Endodermal cell (in vitro differentiated cells): ENCODE results near the gene FAM174B. TPM values are rescaled to one million over a fixed set of nuclear protein-coding genes. Genes with fewer than 3 reads are reported as not detected.

Experiments used
- DNase-seq: peaks from one replicate; pipeline ENCODE4 v3.0.0-alpha.2; 2017
- H3K27ac ChIP-seq: 2 replicates; pipeline ENCODE4 v1.5.1; 2013; ENCODE audit warnings: mild to moderate bottlenecking, low read depth, low read length, moderate library complexity
- H3K27me3 ChIP-seq: 2 replicates; pipeline ENCODE4 v1.6.1; 2013; ENCODE audit warnings: mild to moderate bottlenecking, low read length, moderate library complexity; ENCODE audit not compliant: insufficient read depth, control insufficient read depth, poor library complexity, severe bottlenecking
- H3K36me3 ChIP-seq: 2 replicates; pipeline ENCODE4 v1.7.0; 2013; ENCODE audit warnings: mild to moderate bottlenecking, low read length, moderate library complexity; ENCODE audit not compliant: control insufficient read depth, insufficient read depth
- H3K4me1 ChIP-seq: one replicate; pipeline ENCODE4 v1.7.0; 2013; ENCODE audit warnings: low read length; ENCODE audit not compliant: control insufficient read depth, insufficient read depth
- H3K4me3 ChIP-seq: 2 replicates; pipeline ENCODE4 v1.5.1; 2013; ENCODE audit warnings: mild to moderate bottlenecking, low read length, moderate library complexity
- H3K9ac ChIP-seq: 2 replicates; pipeline ENCODE4 v1.6.1; 2013; ENCODE audit warnings: mild to moderate bottlenecking, low read length, moderate library complexity; ENCODE audit not compliant: poor library complexity, severe bottlenecking; ENCODE audit errors: extremely low read depth
- H3K9me3 ChIP-seq: 2 replicates; pipeline ENCODE4 v1.6.1; 2013; ENCODE audit warnings: mild to moderate bottlenecking, low read length, moderate library complexity; ENCODE audit not compliant: control insufficient read depth
- H3K27ac Mint-ChIP-seq: 2 replicates; pipeline ENCODE4 v1.8.0; 2020; ENCODE audit warnings: mixed read lengths
- H3K27me3 Mint-ChIP-seq: 2 replicates; pipeline ENCODE4 v1.8.0; 2021; ENCODE audit warnings: mild to moderate bottlenecking, mixed read lengths; ENCODE audit not compliant: insufficient read depth
- H3K36me3 Mint-ChIP-seq: 2 replicates; pipeline ENCODE4 v1.8.0; 2020; ENCODE audit warnings: low read depth, mixed read lengths
- H3K4me1 Mint-ChIP-seq: 2 replicates; pipeline ENCODE4 v1.8.0; 2020; ENCODE audit warnings: mixed read lengths
- H3K4me3 Mint-ChIP-seq: 2 replicates; pipeline ENCODE4 v1.8.0; 2020; ENCODE audit warnings: mild to moderate bottlenecking, moderate library complexity, mixed read lengths
- H3K9me3 Mint-ChIP-seq: 2 replicates; pipeline ENCODE4 v1.8.0; 2020; ENCODE audit warnings: mild to moderate bottlenecking, mixed read lengths
- CTCF ChIP-seq: fragments of 200-600 bp; sonication (generic); conservative IDR thresholded peaks from 2 replicates; pipeline ENCODE4 v1.5.0; 2021; ENCODE audit warnings: antibody characterized with exemption, mild to moderate bottlenecking
- WGBS, 2 experiments: methylation state at CpG; one replicate each; pipeline versions ENCODE4 v1.1.5 to v1.1.7; 2013; ENCODE audit warnings: missing lambda C conversion rate in 2 of 2, mixed read lengths in 1 of 2; ENCODE audit not compliant: insufficient coverage in 1 of 2, insufficient read length in 1 of 2; 5-methylcytosine and 5-hydroxymethylcytosine counted together
- total RNA-seq, 2 donors: library from RNA; stranded (reverse); fragmentation: NEBNext Ultra II Directional in 1 of 2; extraction: Animal tissue kit (Norgen Biotek cat#: 25700) in 1 of 2; gene quantifications; 2 replicates in 1 of 2; 3 replicates in 1 of 2; pipeline ENCODE4 v1.2.1, GENCODE V29; 2021

FAM174B gene
- total RNA-seq, 2 donors from 2014 or later, result 66.0 to 105 TPM

GRCh38 chr15:92583096-92584034, 72.2 kb downstream of the FAM174B start:
- no peaks in the 10 kb centered on the region for H3K36me3 ChIP-seq
- Mint-ChIP-seq H3K4me1 (peaks cover 15% of the 10 kb centered on the region), H3K27me3 (peaks cover 13% of the 10 kb centered on the region), H3K27ac (no peak overlapping the region), H3K36me3 (no peaks in the 10 kb centered on the region), H3K4me3 (no peak overlapping the region), H3K9me3 (peaks cover 15% of the 10 kb centered on the region)
- H3K27me3 ChIP-seq, result no peaks in the 10 kb centered on the region
- no peak overlapping the region for H3K9ac ChIP-seq
- H3K4me1 ChIP-seq, result peaks cover 11% of the 10 kb centered on the region
- DNase-seq, result no peak
- no peak for TF ChIP-seq CTCF
- H3K27ac ChIP-seq, result no peak overlapping the region
- H3K9me3 ChIP-seq, result peaks cover 12% of the 10 kb centered on the region
- H3K4me3 ChIP-seq, result no peak overlapping the region
- WGBS, 2 experiments, result 86 to 94% methylated on average over 12 to 19 of the region's 19 CpGs

- Mint-ChIP-seq H3K4me1 (peaks cover 12% of the 10 kb centered on the region), H3K36me3 (no peaks in the 10 kb centered on the region), H3K4me3 (no peak overlapping the region), H3K27ac (no peak overlapping the region), H3K9me3 (peaks cover 15% of the 10 kb centered on the region), H3K27me3 (peaks cover 16% of the 10 kb centered on the region)
- Histone ChIP-seq H3K4me1 (peaks cover 11% of the 10 kb centered on the region), H3K36me3 (no peaks in the 10 kb centered on the region), H3K27me3 (no peaks in the 10 kb centered on the region), H3K4me3 (no peak overlapping the region), H3K27ac (no peak overlapping the region), H3K9me3 (peaks cover 12% of the 10 kb centered on the region), H3K9ac (no peak overlapping the region)
- 88 to 89% methylated on average over 6 of the region's 6 CpGs for WGBS, 2 experiments
- DNase-seq, result no peak
- no peak for TF ChIP-seq CTCF
Observed at GRCh38 chr15:92582206-92582605, 73.4 kb downstream of the FAM174B start.

GRCh38 chr15:92580933-92581445, 74.6 kb downstream of the FAM174B start:
- H3K27ac ChIP-seq, result no peak overlapping the region
- TF ChIP-seq CTCF, result no peak
- H3K4me3 ChIP-seq, result no peak overlapping the region
- no peak overlapping the region for H3K9ac ChIP-seq
- peaks cover 12% of the 10 kb centered on the region for H3K9me3 ChIP-seq
- Mint-ChIP-seq H3K4me3 (no peak overlapping the region), H3K9me3 (peaks cover 15% of the 10 kb centered on the region), H3K36me3 (no peaks in the 10 kb centered on the region), H3K27ac (no peak overlapping the region), H3K27me3 (peaks cover 21% of the 10 kb centered on the region), H3K4me1 (no peaks in the 10 kb centered on the region)
- no peaks in the 10 kb centered on the region for H3K36me3 ChIP-seq
- no peak for DNase-seq
- WGBS, 2 experiments, result 93 to 97% methylated on average over 4 to 7 of the region's 7 CpGs
- no peaks in the 10 kb centered on the region for H3K4me1 ChIP-seq
- no peaks in the 10 kb centered on the region for H3K27me3 ChIP-seq
